Measurements from ENCODE around the gene CAMK2A. TPM values are rescaled to one million over a fixed set of nuclear protein-coding genes. Genes with fewer than 3 reads are reported as not detected.

CAMK2A gene
- total RNA-seq, 1 donor from 2014 or later = 1.2 TPM

- no peak for TF ChIP-seq EZH2 (IDR thresholded peaks at IDR 0.05; ENCODE audit: insufficient read depth, low read length)
- TF ChIP-seq, protein P1, sequence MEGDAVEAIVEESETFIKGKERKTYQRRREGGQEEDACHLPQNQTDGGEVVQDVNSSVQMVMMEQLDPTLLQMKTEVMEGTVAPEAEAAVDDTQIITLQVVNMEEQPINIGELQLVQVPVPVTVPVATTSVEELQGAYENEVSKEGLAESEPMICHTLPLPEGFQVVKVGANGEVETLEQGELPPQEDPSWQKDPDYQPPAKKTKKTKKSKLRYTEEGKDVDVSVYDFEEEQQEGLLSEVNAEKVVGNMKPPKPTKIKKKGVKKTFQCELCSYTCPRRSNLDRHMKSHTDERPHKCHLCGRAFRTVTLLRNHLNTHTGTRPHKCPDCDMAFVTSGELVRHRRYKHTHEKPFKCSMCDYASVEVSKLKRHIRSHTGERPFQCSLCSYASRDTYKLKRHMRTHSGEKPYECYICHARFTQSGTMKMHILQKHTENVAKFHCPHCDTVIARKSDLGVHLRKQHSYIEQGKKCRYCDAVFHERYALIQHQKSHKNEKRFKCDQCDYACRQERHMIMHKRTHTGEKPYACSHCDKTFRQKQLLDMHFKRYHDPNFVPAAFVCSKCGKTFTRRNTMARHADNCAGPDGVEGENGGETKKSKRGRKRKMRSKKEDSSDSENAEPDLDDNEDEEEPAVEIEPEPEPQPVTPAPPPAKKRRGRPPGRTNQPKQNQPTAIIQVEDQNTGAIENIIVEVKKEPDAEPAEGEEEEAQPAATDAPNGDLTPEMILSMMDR (IDR thresholded peaks at IDR 0.05; ENCODE audit: insufficient read depth, low read depth, low read length) = peak; percentile 26
- H3K4me1 ChIP-seq (ENCODE audit: insufficient read depth, low read length) = no peaks in the 10 kb centered on the region
- no peaks in the 10 kb centered on the region for H3K9me3 ChIP-seq (ENCODE audit: insufficient read depth, low read depth, low read length)
- H3K27me3 ChIP-seq (ENCODE audit: insufficient read depth, low read length) = no peaks in the 10 kb centered on the region
- H3K79me2 ChIP-seq (ENCODE audit: insufficient read depth, low read length) = no peaks in the 10 kb centered on the region
- H3K4me3 ChIP-seq (ENCODE audit: insufficient read depth, low read depth, low read length) = no peak overlapping the region
- Mint-ChIP-seq H3K36me3 (ENCODE audit: low read depth, unreplicated experiment) (no peaks in the 10 kb centered on the region), H3K9me3 (ENCODE audit: unreplicated experiment) (no peaks in the 10 kb centered on the region), H3K4me3 (ENCODE audit: unreplicated experiment) (no peak overlapping the region), H3K4me1 (ENCODE audit: low read depth, unreplicated experiment) (peaks cover 7% of the 10 kb centered on the region), H3K27me3 (ENCODE audit: low read depth, unreplicated experiment) (peaks cover 10% of the 10 kb centered on the region), H3K27ac (ENCODE audit: unreplicated experiment) (no peak overlapping the region)
- H4K20me1 ChIP-seq (ENCODE audit: insufficient read depth, low read length) = no peaks in the 10 kb centered on the region
- no peaks in the 10 kb centered on the region for H3K36me3 ChIP-seq (ENCODE audit: insufficient read depth, low read length)
- H2AFZ ChIP-seq (ENCODE audit: low read depth, low read length) = no peak overlapping the region
- DNase-seq (ENCODE audit: low read depth) (no peak), FAIRE-seq (no peak)
- no peak overlapping the region for H3K4me2 ChIP-seq (ENCODE audit: low read length)
- no peak overlapping the region for H3K9ac ChIP-seq (ENCODE audit: low read length)
- no peak overlapping the region for H3K27ac ChIP-seq (ENCODE audit: low read depth, low read length)
Measured at GRCh38 chr5:150272531-150272930, 17.0 kb downstream of the CAMK2A start.

DNA sequence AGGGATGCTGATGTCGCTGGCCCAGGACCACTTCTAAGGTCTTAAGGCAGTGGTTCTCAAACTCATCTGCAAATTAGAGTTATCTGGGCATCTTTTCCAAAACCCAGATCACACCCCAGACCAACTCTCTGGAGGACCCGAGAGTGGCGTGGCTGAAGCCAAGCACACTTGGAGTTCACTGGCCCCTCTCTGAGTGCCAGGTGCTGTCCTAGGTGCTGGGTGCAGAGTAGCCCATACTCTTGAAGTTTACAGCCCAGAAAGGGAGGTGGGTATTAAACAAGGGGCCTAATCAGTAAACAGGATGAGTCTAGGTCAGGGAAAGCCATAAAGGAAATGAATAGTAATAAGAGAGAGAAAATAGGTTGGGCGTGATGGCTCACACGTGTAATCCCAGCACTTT lies 17.6 kb downstream of the CAMK2A start:
- no peaks in the 10 kb centered on the region for H3K4me1 ChIP-seq (ENCODE audit: insufficient read depth, low read length)
- H3K27ac Mint-ChIP-seq (ENCODE audit: unreplicated experiment) = peak overlapping the region; percentile 58
- H3K79me2 ChIP-seq (ENCODE audit: insufficient read depth, low read length) = no peaks in the 10 kb centered on the region
- TF ChIP-seq, protein P1 (IDR thresholded peaks at IDR 0.05; ENCODE audit: insufficient read depth, low read depth, low read length) = no peak
- TF ChIP-seq EZH2 (IDR thresholded peaks at IDR 0.05; ENCODE audit: insufficient read depth, low read length) = no peak
- no peaks in the 10 kb centered on the region for H3K36me3 Mint-ChIP-seq (ENCODE audit: low read depth, unreplicated experiment)
- H3K4me3 ChIP-seq (ENCODE audit: insufficient read depth, low read depth, low read length) = no peak overlapping the region
- no peak overlapping the region for H3K9ac ChIP-seq (ENCODE audit: low read length)
- DNase-seq (ENCODE audit: low read depth) (no peak), FAIRE-seq (no peak)
- peaks cover 4% of the 10 kb centered on the region for H3K4me1 Mint-ChIP-seq (ENCODE audit: low read depth, unreplicated experiment)
- H3K4me3 Mint-ChIP-seq (ENCODE audit: unreplicated experiment) = no peak overlapping the region
- H3K27ac ChIP-seq (ENCODE audit: low read depth, low read length) = no peak overlapping the region
- no peaks in the 10 kb centered on the region for H3K9me3 Mint-ChIP-seq (ENCODE audit: unreplicated experiment)
- no peaks in the 10 kb centered on the region for H3K9me3 ChIP-seq (ENCODE audit: insufficient read depth, low read depth, low read length)
- H4K20me1 ChIP-seq (ENCODE audit: insufficient read depth, low read length) = no peaks in the 10 kb centered on the region
- H3K27me3 Mint-ChIP-seq (ENCODE audit: low read depth, unreplicated experiment) = peaks cover 10% of the 10 kb centered on the region
- no peaks in the 10 kb centered on the region for H3K27me3 ChIP-seq (ENCODE audit: insufficient read depth, low read length)
- H3K4me2 ChIP-seq (ENCODE audit: low read length) = no peak overlapping the region
- H2AFZ ChIP-seq (ENCODE audit: low read depth, low read length) = no peak overlapping the region
- no peaks in the 10 kb centered on the region for H3K36me3 ChIP-seq (ENCODE audit: insufficient read depth, low read length)

DNA sequence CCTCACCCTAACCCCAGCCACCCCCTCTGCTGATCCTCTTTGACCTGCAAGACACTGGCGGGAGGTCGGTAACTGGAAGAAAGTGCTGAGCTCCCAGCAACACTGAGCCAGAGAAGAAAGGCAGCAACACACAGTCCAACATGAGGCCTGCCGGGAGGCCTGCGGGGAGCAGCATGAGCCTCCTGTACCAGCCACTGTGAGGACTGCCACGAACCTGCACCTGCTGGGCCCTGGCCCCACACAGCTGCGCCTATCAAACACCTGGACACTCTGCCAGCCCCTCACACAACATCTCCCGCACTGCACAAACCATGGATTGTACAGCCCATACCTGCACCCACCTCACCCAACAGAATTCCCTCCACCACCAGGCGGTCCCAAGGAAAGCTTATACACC lies 18.3 kb downstream of the CAMK2A start:
- Histone ChIP-seq H2AFZ (ENCODE audit: low read depth, low read length) (no peak overlapping the region), H3K9ac (ENCODE audit: low read length) (no peak overlapping the region), H3K79me2 (ENCODE audit: insufficient read depth, low read length) (no peaks in the 10 kb centered on the region), H4K20me1 (ENCODE audit: insufficient read depth, low read length) (no peaks in the 10 kb centered on the region), H3K36me3 (ENCODE audit: insufficient read depth, low read length) (no peaks in the 10 kb centered on the region), H3K27me3 (ENCODE audit: insufficient read depth, low read length) (no peaks in the 10 kb centered on the region), H3K4me1 (ENCODE audit: insufficient read depth, low read length) (no peaks in the 10 kb centered on the region), H3K27ac (ENCODE audit: low read depth, low read length) (no peak overlapping the region), H3K9me3 (ENCODE audit: insufficient read depth, low read depth, low read length) (no peaks in the 10 kb centered on the region), H3K4me2 (ENCODE audit: low read length) (no peak overlapping the region), H3K4me3 (ENCODE audit: insufficient read depth, low read depth, low read length) (no peak overlapping the region)
- TF ChIP-seq EZH2 (IDR thresholded peaks at IDR 0.05; ENCODE audit: insufficient read depth, low read length) = no peak
- TF ChIP-seq, protein P1 (IDR thresholded peaks at IDR 0.05; ENCODE audit: insufficient read depth, low read depth, low read length) = no peak
- Mint-ChIP-seq H3K4me3 (ENCODE audit: unreplicated experiment) (no peak overlapping the region), H3K27me3 (ENCODE audit: low read depth, unreplicated experiment) (peaks cover 10% of the 10 kb centered on the region), H3K4me1 (ENCODE audit: low read depth, unreplicated experiment) (peaks cover 9% of the 10 kb centered on the region), H3K27ac (ENCODE audit: unreplicated experiment) (no peak overlapping the region), H3K9me3 (ENCODE audit: unreplicated experiment) (no peaks in the 10 kb centered on the region), H3K36me3 (ENCODE audit: low read depth, unreplicated experiment) (no peaks in the 10 kb centered on the region)
- DNase-seq (ENCODE audit: low read depth) (no peak), FAIRE-seq (no peak)
